ENCODE results near the gene AVPI1.
A peak's percentile ranks its signal among the peaks of the same experiment; 100 is the strongest.
"Not testable (repeated sequence)": the region's sequence is repeated elsewhere in the genome, so short reads cannot be mapped to it uniquely, and the experiment has no call there.

AVPI1 gene

DNA sequence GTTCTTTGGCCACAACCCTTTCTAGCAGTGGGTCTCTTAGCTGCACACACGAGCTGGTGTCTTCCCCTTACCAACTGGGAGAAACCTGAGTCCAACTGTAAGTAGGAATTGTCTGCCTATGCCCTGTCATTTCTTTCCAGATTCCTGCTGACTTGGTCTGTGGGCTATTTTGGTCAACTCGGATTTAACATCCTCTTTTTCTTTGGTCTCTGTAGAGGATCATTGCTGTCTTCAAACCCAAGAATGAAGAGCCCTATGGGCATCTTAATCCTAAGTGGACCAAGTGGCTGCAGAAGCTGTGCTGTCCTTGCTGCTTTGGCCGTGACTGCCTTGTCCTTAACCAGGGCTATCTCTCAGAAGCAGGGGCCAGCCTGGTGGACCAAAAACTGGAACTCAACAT is 36.3 kb downstream of the AVPI1 start:
- Histone ChIP-seq H3K4me1 (peaks cover 12% of the 10 kb centered on the region), H3K4me3 (no peak overlapping the region), H3K36me3 (replicated peaks) (peaks cover 40% of the 10 kb centered on the region), H3K27me3 (ENCODE audit: low read depth) (no peaks in the 10 kb centered on the region), H3K9me3 (no peaks in the 10 kb centered on the region)
- in situ Hi-C loops (cut with MboI; ENCODE audit: low sequenced_read_pairs): no loop called here
- no peak for DNase-seq (ENCODE audit: low spot score in 2 of 2)

DNA sequence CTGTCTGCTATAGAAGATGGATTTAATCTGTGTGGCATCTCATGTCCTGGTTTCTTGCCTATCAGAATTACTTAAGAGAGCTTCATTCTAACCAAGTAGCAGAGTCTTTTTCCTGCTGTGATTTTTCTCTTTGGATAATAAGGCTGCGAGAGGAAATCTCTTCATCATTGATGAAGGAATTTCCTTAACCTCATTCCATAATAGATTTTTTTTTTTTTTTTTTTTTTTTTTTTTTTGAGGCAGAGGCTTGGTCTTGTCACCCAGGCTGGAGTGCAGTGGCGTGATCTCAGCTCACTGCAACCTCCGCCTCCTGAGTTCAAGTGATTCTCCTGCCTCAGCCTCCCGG is 37.7 kb downstream of the AVPI1 start:
- peaks cover 41% of the 10 kb centered on the region for H3K36me3 ChIP-seq (replicated peaks)
- in situ Hi-C loops (cut with MboI; ENCODE audit: low sequenced_read_pairs); H3K4me3 ChIP-seq; H3K27me3 ChIP-seq (ENCODE audit: low read depth); DNase-seq (ENCODE audit: low spot score in 2 of 2); H3K9me3 ChIP-seq: not testable (repeated sequence)
- H3K4me1 ChIP-seq: peaks cover 12% of the 10 kb centered on the region

DNA sequence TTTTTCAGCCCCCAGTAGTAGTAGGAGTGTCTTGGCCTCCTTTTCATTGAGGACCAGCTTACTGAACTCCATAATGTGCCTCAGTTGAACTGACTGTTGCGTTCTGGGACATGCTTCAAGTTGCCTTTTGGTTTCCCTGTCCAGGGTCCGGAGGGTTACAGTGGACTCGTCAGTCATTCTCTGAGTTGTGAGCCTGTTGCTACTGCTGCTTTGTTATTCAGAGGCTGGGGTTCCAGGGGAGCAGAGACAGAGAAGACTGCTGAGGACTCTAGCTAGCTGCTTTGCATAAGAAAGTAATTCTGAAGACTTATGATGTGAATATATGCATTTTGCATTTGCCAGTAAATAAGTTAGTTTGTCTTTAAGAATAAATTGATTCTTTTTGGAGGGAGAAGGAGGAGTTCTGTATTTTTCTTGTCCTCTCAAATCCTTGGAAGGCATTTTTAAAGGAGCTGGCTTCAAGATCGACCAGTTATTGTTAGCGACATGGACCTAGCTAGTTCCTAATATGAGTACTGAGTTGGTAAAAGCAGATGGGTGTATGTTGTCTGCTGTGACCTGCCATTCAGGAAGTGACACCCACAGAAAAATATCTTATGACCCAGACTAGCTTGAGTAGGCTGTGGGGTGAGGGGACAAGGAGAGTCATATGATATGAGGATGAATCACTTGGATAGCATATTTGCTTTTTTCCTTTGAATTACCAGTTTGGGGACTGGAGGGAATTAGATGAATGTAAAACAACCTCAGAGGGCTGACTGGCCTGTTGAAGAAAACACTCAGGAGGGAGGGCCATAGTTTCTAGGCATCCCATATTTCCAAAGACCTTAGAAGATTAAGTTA is 38.3 kb downstream of the AVPI1 start:
- Histone ChIP-seq H3K9me3 (no peaks in the 10 kb centered on the region), H3K36me3 (replicated peaks) (peaks cover 37% of the 10 kb centered on the region), H3K4me1 (peaks cover 12% of the 10 kb centered on the region), H3K27me3 (ENCODE audit: low read depth) (no peaks in the 10 kb centered on the region), H3K4me3 (no peak overlapping the region)
- no peak for DNase-seq (ENCODE audit: low spot score in 2 of 2)
- in situ Hi-C loops (cut with MboI; ENCODE audit: low sequenced_read_pairs): no loop called here

DNA sequence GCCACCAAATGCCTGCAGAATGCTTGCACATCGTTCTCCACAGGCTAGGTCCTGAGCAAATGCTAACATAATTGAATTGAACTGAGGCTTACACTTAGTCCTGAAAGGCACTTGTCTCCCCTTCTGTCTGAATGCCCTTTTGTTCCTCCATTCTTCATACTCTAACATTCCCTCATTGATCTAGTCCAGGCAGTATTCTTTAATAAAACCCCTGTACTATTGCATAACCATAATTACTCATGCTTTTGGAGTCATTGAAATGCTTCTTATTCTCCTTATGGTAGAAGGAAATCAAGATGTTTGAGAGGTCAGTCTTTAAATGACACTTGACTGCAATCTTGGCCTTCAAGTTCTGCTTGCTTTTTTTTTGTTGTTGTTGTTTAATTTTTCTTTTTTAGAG is 39.5 kb downstream of the AVPI1 start:
- peak; percentile 29 to 79 for DNase-seq (ENCODE audit: low spot score in 2 of 2)
- peaks cover 12% of the 10 kb centered on the region for H3K4me1 ChIP-seq
- H3K36me3 ChIP-seq (replicated peaks): peaks cover 33% of the 10 kb centered on the region
- H3K4me3 ChIP-seq: no peak overlapping the region
- in situ Hi-C loops (cut with MboI; ENCODE audit: low sequenced_read_pairs): no loop called here
- no peaks in the 10 kb centered on the region for H3K27me3 ChIP-seq (ENCODE audit: low read depth)
- no peaks in the 10 kb centered on the region for H3K9me3 ChIP-seq

DNA sequence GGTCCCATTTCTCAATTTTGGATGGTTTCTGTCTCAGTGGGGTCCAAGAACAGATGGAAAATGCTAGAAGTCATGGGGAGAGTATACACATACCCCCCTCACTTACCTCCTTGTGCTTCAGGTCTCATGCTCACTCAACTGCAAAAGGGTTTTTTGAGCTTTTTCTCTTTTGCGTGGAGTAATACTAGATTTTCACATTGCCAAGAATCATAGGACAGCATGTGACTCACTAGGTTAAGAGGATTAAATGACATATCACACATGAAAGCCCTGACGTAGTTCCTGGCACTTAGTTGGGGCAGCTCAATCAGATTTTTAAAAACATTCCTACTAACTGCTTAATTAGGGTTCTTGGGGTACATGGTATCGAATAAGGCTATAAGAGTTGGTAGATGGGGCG is 42.1 kb downstream of the AVPI1 start:
- no peaks in the 10 kb centered on the region for H3K27me3 ChIP-seq (ENCODE audit: low read depth)
- peaks cover 15% of the 10 kb centered on the region; the same call in 1 of the 2 replicates for H3K36me3 ChIP-seq (replicated peaks)
- in situ Hi-C loops (cut with MboI; ENCODE audit: low sequenced_read_pairs): no loop called here
- no peaks in the 10 kb centered on the region for H3K9me3 ChIP-seq
- no peak for DNase-seq (ENCODE audit: low spot score in 2 of 2)
- peaks cover 17% of the 10 kb centered on the region for H3K4me1 ChIP-seq
- H3K4me3 ChIP-seq: no peak overlapping the region

DNA sequence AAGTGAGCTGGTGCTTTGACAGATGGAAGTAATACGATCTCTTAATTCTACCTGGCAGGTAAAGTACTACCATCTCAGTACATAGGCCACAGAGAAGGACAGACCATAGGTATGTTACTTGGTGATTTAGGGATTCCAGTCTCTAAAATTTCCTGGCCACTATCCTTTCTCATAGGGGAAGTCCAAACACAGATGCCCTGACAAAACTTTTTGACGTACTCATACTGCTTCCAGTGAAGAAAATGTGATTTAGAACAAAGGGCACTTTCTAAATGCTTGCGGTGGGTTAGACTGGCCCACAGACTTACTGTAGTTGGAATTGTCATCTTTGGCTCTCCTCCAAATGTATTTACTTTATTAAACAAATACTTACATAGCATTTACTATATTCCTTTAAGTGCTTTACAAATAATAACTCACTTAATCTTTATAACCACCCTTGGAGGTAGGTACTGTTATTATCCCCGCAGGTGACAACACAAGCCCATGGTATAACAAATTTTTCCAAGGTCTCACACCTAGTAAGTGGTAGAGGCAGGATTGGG is 43.5 kb downstream of the AVPI1 start:
- peaks cover 15% of the 10 kb centered on the region; the same call in 1 of the 2 replicates for H3K36me3 ChIP-seq (replicated peaks)

DNA sequence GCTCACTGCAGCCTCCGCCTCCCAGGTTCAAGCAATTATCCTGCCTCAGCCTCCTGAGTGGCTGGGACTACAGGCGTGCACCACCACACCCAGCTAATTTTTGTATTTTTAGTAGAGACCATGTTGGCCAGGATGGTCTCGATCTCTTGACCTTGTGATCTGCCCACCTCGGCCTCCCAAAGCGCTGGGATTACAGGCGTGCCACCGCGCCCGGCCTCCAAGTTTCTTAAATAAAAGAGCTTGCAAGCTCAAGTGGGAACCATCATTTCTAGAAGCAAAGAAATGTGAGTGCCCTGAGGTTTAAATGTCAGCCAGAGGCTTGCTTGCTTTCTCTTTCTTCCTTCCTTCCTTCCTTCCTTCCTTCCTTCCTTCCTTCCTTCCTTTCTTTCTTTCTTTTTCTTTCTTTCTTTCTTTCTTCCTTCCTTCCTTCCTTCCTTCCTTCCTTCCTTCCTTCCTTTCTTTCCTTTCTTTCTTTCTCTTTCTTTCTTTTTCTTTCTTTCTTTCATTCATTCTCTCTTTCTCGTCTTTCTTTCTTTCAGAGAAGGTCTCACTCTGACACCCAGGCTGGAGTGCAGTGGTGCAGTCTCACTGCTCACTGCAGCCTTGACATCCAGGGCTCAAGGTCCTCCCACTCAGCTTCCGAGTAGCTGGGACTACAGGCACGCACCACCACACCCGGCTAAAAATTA is 44.4 kb downstream of the AVPI1 start:
- Histone ChIP-seq H3K4me1 (peaks cover 11% of the 10 kb centered on the region), H3K36me3 (replicated peaks) (peaks cover 15% of the 10 kb centered on the region; the same call in 1 of the 2 replicates)
- DNase-seq (ENCODE audit: low spot score in 2 of 2); H3K9me3 ChIP-seq; in situ Hi-C loops (cut with MboI; ENCODE audit: low sequenced_read_pairs); H3K27me3 ChIP-seq (ENCODE audit: low read depth); H3K4me3 ChIP-seq: not testable (repeated sequence)

More for the DNA sequence above, 43.5 kb downstream of the AVPI1 start:
- 0 out of 2 replicates have a peak, but pooled peaks cover 3% of the 10 kb centered on the region for H3K27me3 ChIP-seq (ENCODE audit: low read depth)
- H3K4me1 ChIP-seq: peaks cover 17% of the 10 kb centered on the region
- in situ Hi-C loops (cut with MboI; ENCODE audit: low sequenced_read_pairs): no loop called here
- no peak overlapping the region for H3K4me3 ChIP-seq
- no peaks in the 10 kb centered on the region for H3K9me3 ChIP-seq
- no peak for DNase-seq (ENCODE audit: low spot score in 2 of 2)

DNA sequence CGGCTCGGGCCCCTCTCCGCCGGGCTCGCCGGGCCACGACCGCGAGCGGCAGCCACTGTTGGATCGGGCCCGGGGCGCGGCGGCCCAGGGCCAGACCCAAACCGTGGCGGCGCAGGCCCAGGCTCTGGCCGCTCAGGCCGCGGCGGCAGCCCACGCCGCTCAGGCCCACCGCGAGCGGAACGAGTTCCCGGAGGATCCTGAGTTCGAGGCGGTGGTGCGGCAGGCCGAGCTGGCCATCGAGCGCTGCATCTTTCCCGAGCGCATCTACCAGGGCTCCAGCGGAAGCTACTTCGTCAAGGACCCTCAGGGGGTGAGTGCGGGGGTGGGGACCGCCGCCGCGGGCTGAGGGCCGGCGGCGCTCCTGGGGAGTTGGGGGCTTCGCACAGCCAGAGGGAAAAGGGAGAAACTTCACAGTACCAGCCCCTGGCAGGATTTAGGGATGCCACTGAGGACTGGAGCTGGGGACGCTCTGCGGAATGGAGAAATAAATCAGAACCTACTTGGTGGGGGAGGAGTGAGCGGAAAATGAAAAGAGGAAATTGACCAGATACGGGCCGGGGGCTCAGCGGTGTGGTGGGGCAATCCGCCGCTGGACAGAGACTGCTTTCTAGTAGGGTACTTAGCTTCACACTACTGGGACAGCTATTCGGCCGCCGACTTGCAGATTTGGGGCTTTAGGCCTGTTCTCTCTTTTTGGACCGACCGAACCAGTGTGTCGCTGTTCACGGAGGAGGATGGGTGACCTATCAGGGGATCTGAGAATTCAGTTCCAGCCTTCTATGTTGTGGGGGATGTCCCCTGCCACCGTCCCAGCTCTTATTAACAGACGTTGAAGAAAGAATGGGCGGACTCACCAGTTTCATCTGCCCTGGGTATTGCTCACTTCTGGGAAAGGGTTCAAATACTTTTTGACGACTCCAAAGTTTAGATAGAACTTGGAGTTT is 45.9 kb downstream of the AVPI1 start:
- no peaks in the 10 kb centered on the region for H3K9me3 ChIP-seq
- H3K4me1 ChIP-seq: peaks cover 6% of the 10 kb centered on the region; the same call in 1 of the 2 replicates
- H3K4me3 ChIP-seq: peak overlapping the region; percentile 66
- peaks cover 11% of the 10 kb centered on the region; the same call in 1 of the 2 replicates for H3K36me3 ChIP-seq (replicated peaks)
- H3K27me3 ChIP-seq (ENCODE audit: low read depth): 0 out of 2 replicates have a peak, but pooled peaks cover 3% of the 10 kb centered on the region
- in situ Hi-C loops (cut with MboI; ENCODE audit: low sequenced_read_pairs): no loop called here
- DNase-seq (ENCODE audit: low spot score in 2 of 2): peak in 1 of 2 experiments; percentile 39

DNA sequence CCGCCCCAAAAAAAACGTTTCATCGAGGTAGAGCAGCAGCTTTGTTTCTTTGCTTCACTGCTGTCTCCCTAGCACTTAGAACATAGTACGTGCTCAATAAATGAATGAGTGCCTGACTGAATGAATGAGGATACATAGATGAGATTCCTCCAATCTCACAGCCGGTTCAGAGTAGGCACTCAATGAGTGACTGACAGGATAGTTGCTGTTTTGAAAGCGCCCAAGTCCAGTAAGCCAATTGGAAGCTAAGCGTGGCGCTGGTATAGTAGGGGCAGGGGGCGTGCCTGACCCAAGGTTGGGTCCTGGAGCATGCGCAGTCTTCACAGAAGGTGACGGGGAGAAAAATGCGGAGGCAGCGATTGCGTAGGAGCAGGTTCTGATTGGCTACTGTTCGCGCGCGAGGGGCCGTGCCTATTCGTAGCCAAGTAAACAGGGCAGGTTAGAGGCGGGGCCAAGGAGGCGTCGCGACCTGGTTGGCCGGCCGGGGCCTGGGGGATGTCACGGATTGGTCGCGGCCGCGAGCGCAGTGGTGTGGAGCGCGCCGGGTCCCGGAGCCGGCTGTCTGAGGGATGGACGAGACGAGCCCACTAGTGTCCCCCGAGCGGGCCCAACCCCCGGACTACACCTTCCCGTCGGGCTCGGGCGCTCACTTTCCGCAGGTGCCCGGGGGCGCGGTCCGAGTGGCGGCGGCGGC is 46.7 kb downstream of the AVPI1 start, which contains the start of gene PI4K2A:
TSS of gene PI4K2A (plus strand) at position 498 of the 694 bp plus-strand sequence. CDS start at position 570, 72 bp downstream.
- Histone ChIP-seq H3K9me3 (no peaks in the 10 kb centered on the region), H3K4me1 (peaks cover 6% of the 10 kb centered on the region; the same call in 1 of the 2 replicates), H3K36me3 (replicated peaks) (peaks cover 11% of the 10 kb centered on the region; the same call in 1 of the 2 replicates), H3K27me3 (ENCODE audit: low read depth) (0 out of 2 replicates have a peak, but pooled peaks cover 3% of the 10 kb centered on the region), H3K4me3 (peak within 1 kb of the TSS; percentile 66)
- peak; percentile 99 to 100 for DNase-seq (ENCODE audit: low spot score in 2 of 2)
- in situ Hi-C loops (cut with MboI; ENCODE audit: low sequenced_read_pairs): no loop called here

DNA sequence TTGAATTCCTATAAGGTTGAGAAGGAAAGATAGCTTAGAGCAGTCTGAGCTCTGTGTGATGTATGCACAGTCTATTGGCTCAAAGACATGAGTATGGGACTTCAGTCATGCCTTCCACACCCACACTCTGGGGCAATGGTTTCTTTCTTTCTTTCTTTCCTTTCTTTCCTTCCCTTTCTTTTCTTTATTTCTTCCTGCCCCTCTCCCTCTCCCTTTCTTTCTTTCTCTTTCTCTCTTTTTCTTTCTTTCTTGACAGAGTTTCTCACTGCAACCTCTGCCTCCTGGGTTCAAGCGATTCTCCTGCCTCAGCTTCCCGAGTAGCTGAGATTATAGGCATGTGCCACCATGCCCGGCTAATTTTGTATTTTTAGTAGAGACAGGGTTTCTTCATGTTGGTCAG is 48.0 kb downstream of the AVPI1 start:
- DNase-seq (ENCODE audit: low spot score in 2 of 2); H3K4me3 ChIP-seq; H3K4me1 ChIP-seq; H3K36me3 ChIP-seq (replicated peaks); H3K27me3 ChIP-seq (ENCODE audit: low read depth); H3K9me3 ChIP-seq; in situ Hi-C loops (cut with MboI; ENCODE audit: low sequenced_read_pairs): not testable (repeated sequence)

DNA sequence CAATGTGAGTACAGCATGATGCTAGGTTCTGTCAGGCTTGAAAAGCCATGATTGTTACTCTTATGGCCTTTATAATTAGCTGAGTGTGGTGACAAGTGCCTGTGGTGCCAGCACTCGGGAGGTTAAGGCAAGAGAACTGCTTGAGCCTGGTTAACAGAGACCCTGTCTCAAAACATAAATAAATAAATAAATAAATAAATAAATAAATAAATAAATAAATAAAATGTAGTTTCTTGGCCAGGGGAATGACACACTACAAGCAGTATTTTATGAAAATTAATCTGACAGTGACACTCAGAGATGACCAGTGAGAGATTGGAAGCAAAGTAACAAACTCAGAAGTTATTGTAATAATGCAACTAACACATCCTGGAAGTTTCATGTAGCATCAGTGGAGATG is 51.5 kb downstream of the AVPI1 start:
- Histone ChIP-seq H3K36me3 (replicated peaks) (no peaks in the 10 kb centered on the region), H3K4me1 (no peaks in the 10 kb centered on the region)
- DNase-seq (ENCODE audit: low spot score in 2 of 2): no peak

DNA sequence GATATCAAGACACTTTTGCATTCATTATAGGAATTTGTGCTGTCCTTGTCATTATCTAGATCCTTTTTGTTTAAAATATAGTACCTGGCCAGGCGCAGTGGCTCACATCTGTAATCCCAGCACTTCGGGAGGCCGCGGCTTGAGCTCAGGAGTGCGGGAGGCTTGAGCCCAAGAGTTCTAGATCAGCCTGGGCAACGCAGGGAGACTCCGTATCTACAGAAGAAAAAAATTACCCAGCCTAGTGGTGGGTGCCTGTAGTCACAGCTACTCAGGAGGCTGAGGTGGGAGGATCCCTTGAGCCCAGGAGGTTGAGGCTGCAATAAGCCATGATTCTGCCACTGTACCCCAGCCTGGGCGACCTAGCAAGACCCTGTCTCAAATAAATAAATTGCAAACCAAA is 53.1 kb downstream of the AVPI1 start:
- 0 out of 2 replicates have a peak, but pooled peaks cover 2% of the 10 kb centered on the region for H3K27me3 ChIP-seq (ENCODE audit: low read depth)
- H3K36me3 ChIP-seq (replicated peaks): no peaks in the 10 kb centered on the region
- no peak overlapping the region for H3K4me3 ChIP-seq
- no peak for DNase-seq (ENCODE audit: low spot score in 2 of 2)
- no peaks in the 10 kb centered on the region for H3K9me3 ChIP-seq
- no peaks in the 10 kb centered on the region for H3K4me1 ChIP-seq
- in situ Hi-C loops (cut with MboI; ENCODE audit: low sequenced_read_pairs): no loop called here

More for the DNA sequence above, 51.5 kb downstream of the AVPI1 start:
- in situ Hi-C loops (cut with MboI; ENCODE audit: low sequenced_read_pairs): no loop called here
- Histone ChIP-seq H3K9me3 (no peaks in the 10 kb centered on the region), H3K4me3 (no peak overlapping the region), H3K27me3 (ENCODE audit: low read depth) (0 out of 2 replicates have a peak, but pooled peaks cover 3% of the 10 kb centered on the region)
